ENCODE measurements around the gene GABRA6. TPM values are rescaled to one million over a fixed set of nuclear protein-coding genes. Genes with fewer than 3 reads are reported as not detected.

GABRA6 gene
- not detected in 2 replicates for total RNA-seq

DNA sequence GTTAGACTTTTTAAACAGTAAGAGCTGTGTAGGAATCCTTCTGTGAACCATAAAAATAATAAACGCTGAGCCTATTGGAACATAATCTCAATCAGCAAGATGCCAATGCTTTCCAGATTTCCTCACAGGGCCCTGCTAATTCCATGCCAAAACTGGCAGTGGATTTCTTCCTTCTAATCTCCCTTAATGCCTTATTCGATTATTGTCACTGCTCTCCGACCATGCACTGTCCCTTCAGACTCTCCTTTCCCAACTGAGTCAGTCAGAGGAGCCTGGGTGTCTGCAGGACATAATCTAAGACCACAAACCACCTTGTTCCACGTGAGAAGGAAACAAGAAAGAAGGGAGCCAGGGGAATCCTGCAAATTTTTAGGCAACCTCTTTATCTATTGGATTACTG lies at the start of gene GABRA6:
Gene GABRA6 (plus strand): TSS at position 261 of the 400 bp plus-strand sequence. CDS start 269 bp downstream, outside the sequence.

Other genes starting within 250 kb of the GABRA6 start
- under 0.01 TPM in 2 replicates for gene GABRB2, start 139.0 kb upstream of the GABRA6 start, total RNA-seq
- not detected in 2 replicates for gene GABRA1, start 162.4 kb downstream of the GABRA6 start, total RNA-seq

Data from uterine smooth muscle cell (primary cell).